Placental pericyte (primary cell): ENCODE measurements around the gene ZNF560. TPM values are rescaled to one million over a fixed set of nuclear protein-coding genes. Genes with fewer than 3 reads are reported as not detected.

ENCODE experiments used
- total RNA-seq: library from RNA; depleted of rRNA; stranded (reverse); fragments of >200 nt; gene quantifications from 2 replicates; pipeline ENCODE4 v1.2.3, GENCODE V29; 2012

The ZNF560 gene
- total RNA-seq: 2.8 and 4.4 TPM in 2 replicates

GRCh38 chr19:9498183-9498902, at the start of gene ZNF560:
Gene ZNF560, minus strand, starts transcription at chr19:9498616. Its CDS starts 23,303 bp downstream, at chr19:9475313.

GRCh38 chr19:9538183-9539058, 40.0 kb upstream of the ZNF560 start, which contains the start of gene ZNF426:
Gene ZNF426, minus strand, starts transcription at chr19:9538645. Its CDS starts 2,413 bp downstream, at chr19:9536232.

GRCh38 chr19:9435279-9436268, 62.8 kb downstream of the ZNF560 start, which contains the start of gene ZNF266:
Gene ZNF266, minus strand, starts transcription at chr19:9435573. Its CDS starts 15,484 bp downstream, at chr19:9420089.

Other genes starting within 250 kb of the ZNF560 start
- gene OR7E24, start 247.7 kb downstream of the ZNF560 start, total RNA-seq: not detected in 2 replicates
- 9.2 and 16.2 TPM in 2 replicates for gene ZNF699, start 188.8 kb downstream of the ZNF560 start, total RNA-seq
- 8.5 and 10.0 TPM in 2 replicates for gene ZNF559, start 174.4 kb downstream of the ZNF560 start, total RNA-seq
- 0.43 and 0.88 TPM in 2 replicates for gene ZNF177, start 135.6 kb downstream of the ZNF560 start, total RNA-seq
- 5.3 and 12.9 TPM in 2 replicates for gene ZNF266, start 63.0 kb downstream of the ZNF560 start, total RNA-seq
- gene ZNF426, start 40.0 kb upstream of the ZNF560 start, total RNA-seq: 16.0 and 23.2 TPM in 2 replicates
- 26.5 and 50.3 TPM in 2 replicates for gene ZNF121, start 85.9 kb upstream of the ZNF560 start, total RNA-seq
- gene ZNF561, start 122.6 kb upstream of the ZNF560 start, total RNA-seq: 35.6 and 40.5 TPM in 2 replicates
- 20.1 and 39.5 TPM in 2 replicates for gene ZNF562, start 176.5 kb upstream of the ZNF560 start, total RNA-seq